IMR-90 (cell line): ENCODE results near the gene CENPS. TPM values are rescaled to one million over a fixed set of nuclear protein-coding genes. Genes with fewer than 3 reads are reported as not detected.

Experiments
- ATAC-seq: fragments of 200-7000 bp; cut with Tn5 transposase; 2 replicates; pipeline ENCODE4 v1.9.1; 2020; ENCODE audit warnings: low read depth, mild to moderate bottlenecking, moderate library complexity
- BruUV-seq: library from RNA; stranded (reverse); fragments of 400-500 nt; replicated peaks from 2 replicates; lab custom pipeline; 2021; lab: Mats Ljungman, UMichigan
- CTCF ChIA-PET: fragments of 300-600 bp; formaldehyde crosslinking; extraction: SDS; loops from one replicate; lab custom pipeline; 2021; ENCODE audit warnings: antibody characterized with exemption; lab: Yijun Ruan, JAX
- POLR2A ChIA-PET: fragments of 300-600 bp; sonication (Branson Sonifier 250); formaldehyde crosslinking; loops from one replicate; lab custom pipeline; 2022; ENCODE audit warnings: antibody characterized with exemption; ENCODE audit not compliant: unreplicated experiment; lab: Charles Lee
- DNase-seq: peaks from one replicate; pipeline ENCODE4 v3.0.0; 2013
- H2AFZ ChIP-seq: replicated peaks from 2 replicates; pipeline ENCODE3; 2013; ENCODE audit warnings: low read length, mild to moderate bottlenecking; ENCODE audit not compliant: poor library complexity
- H2AK5ac ChIP-seq: 2 replicates; pipeline ENCODE4 v1.6.1; 2013; ENCODE audit warnings: low read depth, low read length, inconsistent platforms
- H2AK9ac ChIP-seq: replicated peaks from 2 replicates; pipeline ENCODE3; 2013; ENCODE audit warnings: mild to moderate bottlenecking, low read depth, low read length, moderate library complexity; ENCODE audit not compliant: poor library complexity
- H2BK120ac ChIP-seq: 2 replicates; pipeline ENCODE4 v1.6.1; 2013; ENCODE audit warnings: low read depth, low read length, inconsistent platforms
- H2BK15ac ChIP-seq: 3 replicates; pipeline ENCODE4 v1.6.1; 2013; ENCODE audit warnings: low read depth, low read length, inconsistent platforms
- H2BK20ac ChIP-seq: 2 replicates; pipeline ENCODE4 v1.6.1; 2013; ENCODE audit warnings: low read depth, mild to moderate bottlenecking, inconsistent platforms, low read length, moderate library complexity
- H2BK5ac ChIP-seq: 2 replicates; pipeline ENCODE4 v1.6.1; 2013; ENCODE audit warnings: mild to moderate bottlenecking, low read depth, low read length, inconsistent platforms; ENCODE audit not compliant: poor library complexity, severe bottlenecking
- H3K14ac ChIP-seq: replicated peaks from 2 replicates; pipeline ENCODE4 v1.6.1; 2013; ENCODE audit warnings: low read depth, low read length, inconsistent platforms
- H3K18ac ChIP-seq: 2 replicates; pipeline ENCODE4 v1.6.1; 2013; ENCODE audit warnings: low read depth, low read length, control low read depth
- H3K23ac ChIP-seq: 2 replicates; pipeline ENCODE4 v1.6.1; 2013; ENCODE audit warnings: low read depth, low read length, inconsistent platforms
- H3K27ac ChIP-seq: 2 replicates; pipeline ENCODE4 v1.5.1; 2013; ENCODE audit warnings: mild to moderate bottlenecking, control low read depth, low read length; ENCODE audit not compliant: insufficient read depth
- H3K27me3 ChIP-seq: 2 replicates; pipeline ENCODE4 v1.6.1; 2013; ENCODE audit warnings: low read length; ENCODE audit not compliant: control insufficient read depth, insufficient read depth
- H3K36me3 ChIP-seq: 2 replicates; pipeline ENCODE4 v1.6.1; 2013; ENCODE audit warnings: low read length, mixed read lengths; ENCODE audit not compliant: control insufficient read depth, insufficient read depth
- H3K4ac ChIP-seq: 2 replicates; pipeline ENCODE4 v1.6.1; 2013; ENCODE audit warnings: low read depth, low read length, inconsistent platforms
- H3K4me1 ChIP-seq: 2 replicates; pipeline ENCODE4 v1.6.1; 2013; ENCODE audit warnings: low read length, mixed read lengths; ENCODE audit not compliant: control insufficient read depth, insufficient read depth
- H3K4me2 ChIP-seq: 2 replicates; pipeline ENCODE4 v1.6.1; 2013; ENCODE audit warnings: low read depth, mild to moderate bottlenecking, control low read depth, low read length, moderate library complexity
- H3K4me3 ChIP-seq: 2 replicates; pipeline ENCODE4 v1.5.1; 2013; ENCODE audit warnings: low read depth, mild to moderate bottlenecking, control low read depth, low read length, moderate library complexity; ENCODE audit not compliant: insufficient read depth
- H3K56ac ChIP-seq: 2 replicates; pipeline ENCODE4 v1.6.1; 2013; ENCODE audit warnings: low read length, inconsistent platforms; ENCODE audit not compliant: insufficient read depth; ENCODE audit errors: extremely low read depth
- H3K79me1 ChIP-seq, 2 experiments: 2 replicates each; pipeline ENCODE4 v1.6.1; 2013; ENCODE audit warnings: low read length in 2 of 2, inconsistent platforms in 1 of 2, low read depth in 1 of 2
- H3K9ac ChIP-seq: 2 replicates; pipeline ENCODE4 v1.6.1; 2013; ENCODE audit warnings: low read depth, low read length, control low read depth
- H3K9me1 ChIP-seq: 2 replicates; pipeline ENCODE4 v1.6.1; 2013; ENCODE audit warnings: low read length, inconsistent platforms; ENCODE audit not compliant: insufficient read depth
- H3K9me3 ChIP-seq: 2 replicates; pipeline ENCODE4 v1.6.1; 2013; ENCODE audit warnings: low read length; ENCODE audit not compliant: control insufficient read depth, insufficient read depth
- H4K20me1 ChIP-seq: 2 replicates; pipeline ENCODE4 v1.6.1; 2013; ENCODE audit warnings: low read length, inconsistent platforms; ENCODE audit not compliant: insufficient read depth
- H4K5ac ChIP-seq: 2 replicates; pipeline ENCODE4 v1.6.1; 2013; ENCODE audit warnings: mild to moderate bottlenecking, low read depth, low read length, control low read depth
- H4K8ac ChIP-seq, 2 experiments: 2 replicates each; pipeline ENCODE4 v1.6.1; 2013; ENCODE audit warnings: low read depth in 2 of 2, low read length in 2 of 2, control low read depth in 1 of 2, inconsistent platforms in 1 of 2
- H4K91ac ChIP-seq: 2 replicates; pipeline ENCODE4 v1.6.1; 2013; ENCODE audit warnings: low read depth, low read length, inconsistent platforms; ENCODE audit not compliant: insufficient read depth
- BHLHE40 ChIP-seq: fragments of 150-350 bp; IDR thresholded peaks from 2 replicates; pipeline ENCODE4 v1.6.1; 2016; ENCODE audit warnings: mild to moderate bottlenecking, low read depth, low read length
- CEBPB ChIP-seq: IDR thresholded peaks from 2 replicates; pipeline ENCODE4 v1.6.1; 2012; ENCODE audit warnings: low read depth, low read length, improper control_type of control experiment
- CTCF ChIP-seq: conservative IDR thresholded peaks from 2 replicates; pipeline ENCODE4 v1.5.1; 2012; ENCODE audit warnings: mild to moderate bottlenecking, low read depth, low read length, improper control_type of control experiment
- ELK1 ChIP-seq: fragments of 150-350 bp; IDR thresholded peaks from 2 replicates; pipeline ENCODE4 v1.6.1; 2016; ENCODE audit warnings: low read depth, mild to moderate bottlenecking, low read length, moderate library complexity, borderline replicate concordance
- MAFK ChIP-seq: IDR thresholded peaks from 2 replicates; pipeline ENCODE4 v1.6.1; 2012; ENCODE audit warnings: low read depth, low read length, improper control_type of control experiment
- MXI1 ChIP-seq: IDR thresholded peaks from 2 replicates; pipeline ENCODE4 v1.6.1; 2012; ENCODE audit warnings: low read depth, mild to moderate bottlenecking, low read length, moderate library complexity, borderline replicate concordance
- NFE2L2 ChIP-seq: fragments of 150-350 bp; IDR thresholded peaks from 2 replicates; pipeline ENCODE4 v1.6.1; 2016; ENCODE audit warnings: low read depth, mild to moderate bottlenecking, low read length
- POLR2A ChIP-seq: IDR thresholded peaks from 2 replicates; pipeline ENCODE4 v1.6.1; 2012; ENCODE audit warnings: mild to moderate bottlenecking, low read depth, low read length
- RAD21 ChIP-seq: IDR thresholded peaks from 2 replicates; pipeline ENCODE4 v1.6.1; 2012; ENCODE audit warnings: low read length, improper control_type of control experiment
- RCOR1 ChIP-seq: IDR thresholded peaks from 2 replicates; pipeline ENCODE4 v1.6.1; 2012; ENCODE audit warnings: mild to moderate bottlenecking, low read length, improper control_type of control experiment; ENCODE audit not compliant: insufficient replicate concordance
- RFX5 ChIP-seq: IDR thresholded peaks from 2 replicates; pipeline ENCODE4 v1.8.0; 2012; ENCODE audit warnings: low read depth, mild to moderate bottlenecking, low read length, moderate library complexity
- SMC3 ChIP-seq: fragments of 150-350 bp; IDR thresholded peaks from 2 replicates; pipeline ENCODE4 v1.6.1; 2016; ENCODE audit warnings: low read depth, mild to moderate bottlenecking, antibody characterized with exemption, low read length, moderate library complexity
- USF2 ChIP-seq: fragments of 150-350 bp; IDR thresholded peaks from 2 replicates; pipeline ENCODE4 v1.6.1; 2017; ENCODE audit warnings: mild to moderate bottlenecking, antibody characterized with exemption, low read length, low read depth
- WGBS, 2 experiments: methylation state at CpG; one replicate each; pipeline versions ENCODE4 v1.1.5 to v1.1.7; 2013; ENCODE audit warnings: missing lambda C conversion rate in 2 of 2; ENCODE audit not compliant: insufficient read length in 1 of 2; ENCODE audit errors: extremely low coverage in 2 of 2; 5-methylcytosine and 5-hydroxymethylcytosine counted together
- dilution Hi-C: fragments of 300-500 bp; cut with HindIII; formaldehyde crosslinking; loops from one replicate; pipeline ENCODE4 v1.14.3; 2018; ENCODE audit warnings: low sequenced_read_pairs; ENCODE audit not compliant: unreplicated experiment
- in situ Hi-C: fragments of 300-500 bp; cut with MboI; formaldehyde crosslinking; loops from 3 replicates; pipeline ENCODE4 v1.14.3; 2019; ENCODE audit warnings: low sequenced_read_pairs, inconsistent platforms, mixed read lengths
- intact Hi-C: fragments of 100-400 bp; cut with micrococcal nuclease; formaldehyde crosslinking; loops from 2 replicates; pipeline ENCODE4 v1.10.0; 2022
- polyA plus RNA-seq, 3 experiments: library from polyadenylated mRNA; depleted of rRNA; stranded (reverse); fragments of >200 nt; gene quantifications; 2 replicates each; pipeline ENCODE4 v1.2.3, GENCODE V29; 2012; ENCODE audit warnings: low replicate concordance in 1 of 3
- total RNA-seq: library from RNA; depleted of rRNA; stranded (reverse); fragments of >200 nt; gene quantifications from 2 replicates; pipeline ENCODE4 v1.2.3, GENCODE V29; 2012

The CENPS gene
- total and polyA plus RNA-seq, 2 of the 4 experiments (the other 2 are of a cell fraction), result 9.9 to 12.3 TPM

- ChIA-PET POLR2A (interaction anchor here (0.6 to 1.9 kb wide), 3 partner anchors 12 to 1509 kb away, joined by 3 to 22 read pairs (median 3); partner anchors contain the start of genes ENO1 and PGD), CTCF (interaction anchor here (0.6 kb wide), 1 partner anchor 478 kb away, joined by 3 read pairs; no protein-coding TSS in a partner anchor)
- Histone ChIP-seq H3K36me3 (no peaks in the 10 kb centered on the region), H4K91ac (peak overlapping the region; percentile 79), H3K18ac (peak overlapping the region; percentile 87), H4K5ac (peak overlapping the region; percentile 99), H3K4me2 (peak overlapping the region; percentile 62), H2AK9ac (no peak overlapping the region), H3K14ac (peak overlapping the region; percentile 75), H3K9me3 (no peaks in the 10 kb centered on the region), H3K9me1 (peaks cover 11% of the 10 kb centered on the region; the same call in 1 of the 2 replicates), H4K8ac (peak overlapping the region; percentile 25 to 83), H2BK5ac (peak overlapping the region; percentile 76), H3K4me3 (no peak overlapping the region), H3K79me1 (0 out of 4 replicates have a peak, but pooled peaks cover 0 to 7% of the 10 kb centered on the region in 2 experiments), H3K27ac (peak overlapping the region; percentile 80), H3K56ac (peak overlapping the region; percentile 79), H3K4ac (peak overlapping the region; percentile 64), H2BK120ac (peak overlapping the region; percentile 88), H3K27me3 (no peaks in the 10 kb centered on the region), H2BK15ac (peak overlapping the region; percentile 59; the same call in 2 of the 3 replicates), H3K4me1 (peaks cover 13% of the 10 kb centered on the region), H2AK5ac (no peak overlapping the region), H3K23ac (peak overlapping the region; percentile 85), H2AFZ (peak overlapping the region; percentile 29), H4K20me1 (no peaks in the 10 kb centered on the region), H3K9ac (peak overlapping the region; percentile 19), H2BK20ac (peak overlapping the region; percentile 89; the same call in 1 of the 2 replicates)
- dilution Hi-C loops (no loop called here), intact Hi-C loops (loop anchor here (1.0 kb wide), 1 partner anchor 10 kb away; no protein-coding TSS in a partner anchor), in situ Hi-C loops (no loop called here)
- BruUV-seq, result no TSS peak
- no CpG with 5 or more reads among the region's 3 CpGs for WGBS, 2 experiments
- TF ChIP-seq CEBPB (peak; percentile 62; the same call in 1 of the 2 replicates), MXI1 (no peak), RFX5 (no peak), USF2 (no peak), RCOR1 (no peak), NFE2L2 (peak; percentile 95), SMC3 (no peak), ELK1 (no peak), MAFK (peak; percentile 92), CTCF (peak; percentile 27; the same call in 1 of the 2 replicates), BHLHE40 (no peak), RAD21 (no peak), POLR2A (no peak)
- ATAC-seq (peak; percentile 84), DNase-seq (peak; percentile 82)
These were observed 42.4 kb upstream of the CENPS start for GRCh38 chr1:10387677-10388386.
